ENCODE results near the gene FAM222B. TPM values are rescaled to one million over a fixed set of nuclear protein-coding genes. Genes with fewer than 3 reads are reported as not detected.

The FAM222B gene
- total RNA-seq, 2 experiments from 2014 or later, result 4.0 to 15.2 TPM

DNA sequence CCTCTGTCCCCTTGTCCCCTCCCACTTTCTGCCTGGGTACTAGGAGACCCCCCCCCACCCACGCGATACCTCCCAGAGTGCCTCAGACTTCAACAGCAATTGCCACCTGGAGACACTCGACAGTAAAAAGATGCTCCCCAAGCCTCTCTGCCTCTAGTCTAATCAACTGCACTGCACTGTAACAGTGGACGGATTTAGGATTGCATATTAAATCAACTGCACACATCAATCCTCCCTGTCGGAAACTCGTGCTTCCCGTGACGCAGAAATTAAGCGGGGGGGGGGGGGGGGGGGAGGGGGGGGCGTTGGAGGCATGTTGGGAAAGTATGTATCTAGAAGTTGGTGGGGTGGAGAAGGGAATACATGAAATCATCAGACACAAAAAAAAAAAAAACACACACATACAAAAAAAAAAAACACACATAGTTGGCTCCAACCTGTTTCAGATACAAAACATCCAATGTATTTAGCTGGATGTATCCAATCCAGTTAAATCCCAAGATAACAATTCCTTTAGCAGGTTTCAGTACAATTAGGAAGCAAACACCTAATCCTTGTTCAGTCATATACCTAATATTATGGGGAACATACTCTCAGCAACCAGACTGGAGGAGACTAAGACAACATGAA, 29.7 kb downstream of the FAM222B start:
- 0 out of 2 replicates have a peak overlapping the region, but pooled peaks have one; percentile 35 for H2AFZ ChIP-seq (ENCODE audit: low read length)
- no peaks in the 10 kb centered on the region for H3K9me3 ChIP-seq (ENCODE audit: low read length)
- ChIA-PET CTCF (ENCODE audit: unreplicated experiment) (no interaction called here), POLR2A (interaction anchor here (0.6 to 1.0 kb wide), 4 partner anchors 37 to 137 kb away, joined by 3 to 4 read pairs (median 4); no protein-coding TSS in a partner anchor)
- no TSS peak for BruUV-seq (replicated peaks)
- intact Hi-C loops (cut with micrococcal nuclease; ENCODE audit: unreplicated experiment), result loop anchor here (5.0 kb wide), 1 partner anchor 51 kb away; no protein-coding TSS in a partner anchor
- peak overlapping the region; percentile 96 for H3K4me2 ChIP-seq (ENCODE audit: low read length)
- H3K4me1 ChIP-seq (ENCODE audit: insufficient read depth, low read length, poor library complexity, severe bottlenecking), result peaks cover 33% of the 10 kb centered on the region
- peak overlapping the region; percentile 70 for H3K27ac ChIP-seq (ENCODE audit: low read depth, low read length, poor library complexity, severe bottlenecking)
- peaks cover 39% of the 10 kb centered on the region; the same call in 1 of the 2 replicates for H3K79me2 ChIP-seq (ENCODE audit: insufficient read depth, low read depth, low read length)
- peak; percentile 78 for DNase-seq (ENCODE audit: low spot score)
- peaks cover 3% of the 10 kb centered on the region; the same call in 1 of the 2 replicates for H4K20me1 ChIP-seq (ENCODE audit: insufficient read depth, low read length)
- H3K4me3 ChIP-seq (ENCODE audit: low read depth, low read length, poor library complexity, severe bottlenecking), result peak overlapping the region; percentile 75
- TF ChIP-seq EZH2phosphoT487 (IDR thresholded peaks at IDR 0.05; ENCODE audit: borderline replicate concordance, low read depth, low read length), result no peak
- TF ChIP-seq, protein P1, sequence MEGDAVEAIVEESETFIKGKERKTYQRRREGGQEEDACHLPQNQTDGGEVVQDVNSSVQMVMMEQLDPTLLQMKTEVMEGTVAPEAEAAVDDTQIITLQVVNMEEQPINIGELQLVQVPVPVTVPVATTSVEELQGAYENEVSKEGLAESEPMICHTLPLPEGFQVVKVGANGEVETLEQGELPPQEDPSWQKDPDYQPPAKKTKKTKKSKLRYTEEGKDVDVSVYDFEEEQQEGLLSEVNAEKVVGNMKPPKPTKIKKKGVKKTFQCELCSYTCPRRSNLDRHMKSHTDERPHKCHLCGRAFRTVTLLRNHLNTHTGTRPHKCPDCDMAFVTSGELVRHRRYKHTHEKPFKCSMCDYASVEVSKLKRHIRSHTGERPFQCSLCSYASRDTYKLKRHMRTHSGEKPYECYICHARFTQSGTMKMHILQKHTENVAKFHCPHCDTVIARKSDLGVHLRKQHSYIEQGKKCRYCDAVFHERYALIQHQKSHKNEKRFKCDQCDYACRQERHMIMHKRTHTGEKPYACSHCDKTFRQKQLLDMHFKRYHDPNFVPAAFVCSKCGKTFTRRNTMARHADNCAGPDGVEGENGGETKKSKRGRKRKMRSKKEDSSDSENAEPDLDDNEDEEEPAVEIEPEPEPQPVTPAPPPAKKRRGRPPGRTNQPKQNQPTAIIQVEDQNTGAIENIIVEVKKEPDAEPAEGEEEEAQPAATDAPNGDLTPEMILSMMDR (conservative IDR thresholded peaks at IDR 0.05; ENCODE audit: low read length), result no peak
- no peaks in the 10 kb centered on the region for H3K36me3 ChIP-seq (ENCODE audit: insufficient read depth, low read length)
- no peaks in the 10 kb centered on the region for H3K9me2 ChIP-seq (ENCODE audit: insufficient read depth, low read length)

DNA sequence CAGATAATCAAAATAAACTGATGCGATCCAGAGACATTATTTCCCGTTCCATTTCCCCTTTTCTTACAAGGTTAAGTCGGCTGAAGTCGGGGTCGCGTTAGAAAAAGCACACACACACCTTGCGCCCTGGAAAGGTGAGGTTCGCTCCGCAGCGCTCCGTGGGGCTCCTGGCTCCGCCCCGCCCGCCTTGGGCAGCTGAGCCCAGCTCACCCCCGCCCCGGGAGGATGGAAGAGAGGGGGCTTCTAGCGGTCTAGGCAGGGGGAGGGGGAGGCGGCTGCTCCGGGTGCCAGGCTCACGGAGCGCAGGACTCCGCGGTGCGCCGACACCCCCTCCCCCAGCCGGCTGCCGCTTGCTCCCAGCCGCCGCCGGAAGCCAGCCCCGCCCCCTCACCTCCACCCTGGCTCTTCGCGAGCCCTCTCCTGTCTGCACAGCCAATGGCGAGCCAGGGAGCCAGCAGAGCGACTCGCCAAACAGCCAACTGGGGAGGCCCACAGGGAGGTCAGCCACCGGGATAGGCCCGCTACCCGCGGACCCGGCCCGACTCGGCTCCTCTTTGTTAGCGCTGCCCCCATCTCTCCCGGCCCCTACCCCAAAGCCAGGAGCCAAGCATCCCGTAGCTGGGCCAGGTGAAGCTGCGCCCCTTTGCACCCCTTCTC, 30.4 kb downstream of the FAM222B start:
- Histone ChIP-seq H3K4me1 (ENCODE audit: insufficient read depth, low read length, poor library complexity, severe bottlenecking) (peaks cover 33% of the 10 kb centered on the region), H3K9me2 (ENCODE audit: insufficient read depth, low read length) (no peaks in the 10 kb centered on the region), H3K9me3 (ENCODE audit: low read length) (no peaks in the 10 kb centered on the region), H3K36me3 (ENCODE audit: insufficient read depth, low read length) (no peaks in the 10 kb centered on the region), H3K27ac (ENCODE audit: low read depth, low read length, poor library complexity, severe bottlenecking) (peak overlapping the region; percentile 70), H4K20me1 (ENCODE audit: insufficient read depth, low read length) (peaks cover 3% of the 10 kb centered on the region; the same call in 1 of the 2 replicates), H3K4me3 (ENCODE audit: low read depth, low read length, poor library complexity, severe bottlenecking) (peak overlapping the region; percentile 75), H2AFZ (ENCODE audit: low read length) (peak overlapping the region; percentile 45), H3K79me2 (ENCODE audit: insufficient read depth, low read depth, low read length) (peaks cover 36% of the 10 kb centered on the region; the same call in 1 of the 2 replicates), H3K4me2 (ENCODE audit: low read length) (peak overlapping the region; percentile 96)
- no TSS peak for BruUV-seq (replicated peaks)
- ChIA-PET CTCF (ENCODE audit: unreplicated experiment) (no interaction called here), POLR2A (interaction anchor here (0.6 to 2.6 kb wide), 7 partner anchors 11 to 80 kb away, joined by 3 to 14 read pairs (median 4); partner anchors contain the start of genes ERAL1 and FAM222B)
- no peak for TF ChIP-seq EZH2phosphoT487 (IDR thresholded peaks at IDR 0.05; ENCODE audit: borderline replicate concordance, low read depth, low read length)
- TF ChIP-seq, protein P1 (conservative IDR thresholded peaks at IDR 0.05; ENCODE audit: low read length), result no peak
- DNase-seq (ENCODE audit: low spot score), result peak; percentile 97
- intact Hi-C loops (cut with micrococcal nuclease; ENCODE audit: unreplicated experiment), result loop anchor here (5.0 kb wide), 1 partner anchor 50 kb away; no protein-coding TSS in a partner anchor
